ENCODE data around the gene ZNF841. TPM values are rescaled to one million over a fixed set of nuclear protein-coding genes. Genes with fewer than 3 reads are reported as not detected.

Gene ZNF841
- total and polyA plus RNA-seq, 12 donors = 9.2 to 34.1 (median 20.4) TPM

DNA sequence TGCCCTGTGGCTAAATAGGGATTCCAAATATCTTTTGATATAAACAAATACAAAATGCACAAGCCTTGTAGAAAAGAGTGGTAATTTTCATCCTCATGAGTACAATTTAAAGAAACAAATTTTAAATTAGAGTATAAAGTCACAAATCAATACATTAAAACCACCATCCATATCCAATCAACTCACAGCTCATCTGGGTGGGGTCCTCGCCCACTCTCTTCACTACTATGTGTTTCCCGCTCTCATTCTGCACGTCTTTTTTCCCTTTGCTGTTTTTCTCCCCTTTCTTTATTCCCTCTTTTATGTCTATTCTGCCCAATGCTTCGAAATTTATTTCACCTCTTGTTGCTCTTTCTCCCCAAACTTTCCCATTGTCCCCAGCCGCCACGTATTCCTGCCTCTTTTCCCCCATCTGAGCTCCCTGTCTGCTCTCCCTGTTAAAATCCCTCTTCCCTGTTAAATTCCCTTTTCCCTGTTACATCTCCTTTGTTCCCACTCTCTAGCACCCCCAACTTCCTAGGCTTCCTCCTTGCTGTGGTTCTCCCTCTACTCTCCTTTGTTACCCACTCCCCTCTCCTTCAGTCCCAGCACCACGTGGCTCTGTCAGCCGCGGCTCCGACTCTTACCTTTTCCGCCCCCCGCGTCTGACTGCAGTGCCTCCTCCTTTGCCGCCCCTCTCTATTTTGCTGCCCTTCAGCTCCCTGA, 42.9 kb upstream of the ZNF841 start:
- WGBS, 4 donors = 7 to 10% (median 10%) methylated on average over 14 of the region's 14 CpGs
- H3K27ac ChIP-seq = peak overlapping the region; percentile 61 to 99 (median 97)
- peak overlapping the region in 3 of 4 donors; percentile 78 to 96 (median 84) for H3K4me3 ChIP-seq
- no peak for TF ChIP-seq POLR2A (IDR thresholded peaks at IDR 0.05)
- TF ChIP-seq, protein P1, sequence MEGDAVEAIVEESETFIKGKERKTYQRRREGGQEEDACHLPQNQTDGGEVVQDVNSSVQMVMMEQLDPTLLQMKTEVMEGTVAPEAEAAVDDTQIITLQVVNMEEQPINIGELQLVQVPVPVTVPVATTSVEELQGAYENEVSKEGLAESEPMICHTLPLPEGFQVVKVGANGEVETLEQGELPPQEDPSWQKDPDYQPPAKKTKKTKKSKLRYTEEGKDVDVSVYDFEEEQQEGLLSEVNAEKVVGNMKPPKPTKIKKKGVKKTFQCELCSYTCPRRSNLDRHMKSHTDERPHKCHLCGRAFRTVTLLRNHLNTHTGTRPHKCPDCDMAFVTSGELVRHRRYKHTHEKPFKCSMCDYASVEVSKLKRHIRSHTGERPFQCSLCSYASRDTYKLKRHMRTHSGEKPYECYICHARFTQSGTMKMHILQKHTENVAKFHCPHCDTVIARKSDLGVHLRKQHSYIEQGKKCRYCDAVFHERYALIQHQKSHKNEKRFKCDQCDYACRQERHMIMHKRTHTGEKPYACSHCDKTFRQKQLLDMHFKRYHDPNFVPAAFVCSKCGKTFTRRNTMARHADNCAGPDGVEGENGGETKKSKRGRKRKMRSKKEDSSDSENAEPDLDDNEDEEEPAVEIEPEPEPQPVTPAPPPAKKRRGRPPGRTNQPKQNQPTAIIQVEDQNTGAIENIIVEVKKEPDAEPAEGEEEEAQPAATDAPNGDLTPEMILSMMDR (IDR thresholded peaks at IDR 0.05) = no peak
- H3K27me3 ChIP-seq = no peaks in the 10 kb centered on the region
- peaks cover 0 to 21% of the 10 kb centered on the region in 2 donors for H3K4me1 ChIP-seq (replicated peaks in 1 of 2)
- intact Hi-C loops (cut with DNase I) = loop anchor here (2.0 to 5.0 kb wide), 3 partner anchors 49 to 100 kb away; no protein-coding TSS in a partner anchor
- no peaks in the 10 kb centered on the region for H3K9me3 ChIP-seq (replicated peaks in 1 of 3)
- peak in 6 of 7 donors; percentile 27 to 55 (median 30) for DNase-seq
- H3K36me3 ChIP-seq (replicated peaks in 1 of 2) = no peaks in the 10 kb centered on the region

DNA sequence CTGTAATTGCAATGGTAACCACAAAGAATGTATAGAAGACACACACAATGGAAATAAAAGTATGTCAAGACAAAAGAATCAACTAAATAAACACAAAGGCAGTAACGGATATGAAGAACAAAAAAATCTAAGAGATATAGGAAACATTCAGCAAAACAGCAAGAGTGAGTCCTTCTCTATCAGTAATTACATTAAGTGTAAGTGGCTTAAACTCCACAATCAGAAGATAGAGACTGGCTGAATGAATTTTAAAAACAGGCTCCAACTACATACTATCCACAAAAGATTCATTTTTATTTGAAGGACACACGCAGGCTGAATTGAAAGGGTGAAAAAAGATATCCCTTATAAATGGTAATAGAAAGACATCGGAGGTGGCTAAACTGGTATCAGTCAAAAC, 24.7 kb upstream of the ZNF841 start:
- H3K27ac ChIP-seq = no peak overlapping the region
- H3K4me3 ChIP-seq = no peak overlapping the region
- H3K27me3 ChIP-seq = no peaks in the 10 kb centered on the region
- TF ChIP-seq, protein P1 (IDR thresholded peaks at IDR 0.05) = no peak
- no peak for TF ChIP-seq POLR2A (IDR thresholded peaks at IDR 0.05)
- H3K9me3 ChIP-seq (replicated peaks in 1 of 3) = peaks cover 11 to 69% (median 14%) of the 10 kb centered on the region in 3 donors
- DNase-seq = no peak
- intact Hi-C loops (cut with DNase I) = no loop called here
- peaks cover 0 to 46% of the 10 kb centered on the region in 2 donors for H3K36me3 ChIP-seq (replicated peaks in 1 of 2)
- no peaks in the 10 kb centered on the region for H3K4me1 ChIP-seq (replicated peaks in 1 of 2)
- WGBS, 4 donors = 94 to 99% (median 98%) methylated on average over 3 of the region's 3 CpGs

DNA sequence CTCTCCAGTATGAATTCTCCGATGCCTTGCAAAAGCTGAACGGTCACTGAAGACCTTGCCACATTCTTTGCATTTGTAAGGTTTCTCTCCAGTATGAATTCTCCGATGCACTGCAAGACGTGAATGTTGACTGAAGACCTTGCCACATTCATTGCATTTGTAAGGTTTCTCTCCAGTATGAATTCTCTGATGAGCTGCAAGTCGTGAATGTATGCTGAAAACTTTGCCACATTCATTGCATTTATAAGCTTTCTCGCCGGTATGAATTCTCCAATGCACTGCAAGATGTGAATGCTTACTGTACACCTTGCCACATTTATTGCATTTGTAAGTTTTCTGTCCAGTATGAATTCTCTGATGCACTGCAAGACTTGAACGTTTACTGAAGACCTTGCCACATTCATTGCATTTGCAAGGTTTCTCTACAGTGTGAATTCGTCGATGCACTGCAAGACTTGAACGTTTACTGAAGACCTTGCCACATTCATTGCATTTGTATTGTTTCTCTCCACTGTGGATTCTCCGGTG, 20.0 kb upstream of the ZNF841 start:
- intact Hi-C loops (cut with DNase I) = no loop called here
- H3K36me3 ChIP-seq (replicated peaks in 1 of 2) = peaks cover 0 to 13% of the 10 kb centered on the region in 2 donors

DNA sequence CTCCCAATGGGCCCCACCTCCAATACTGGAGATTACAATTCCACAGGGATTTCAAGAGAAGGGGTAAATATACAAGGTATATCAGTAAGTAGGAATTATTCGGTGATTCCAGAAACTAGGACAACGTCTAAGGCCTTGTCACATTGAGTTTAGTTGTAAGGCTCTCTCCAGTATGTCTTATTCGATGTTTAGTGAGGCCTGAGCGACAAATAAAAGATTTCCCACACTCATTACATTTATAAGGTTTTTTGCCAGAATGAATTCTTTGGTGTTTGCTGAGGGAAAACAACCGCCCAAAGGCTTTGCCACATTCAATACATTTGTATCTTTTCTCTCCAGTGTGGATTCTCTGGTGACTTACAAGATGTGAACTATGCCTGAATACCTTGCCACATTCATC, 19.1 kb upstream of the ZNF841 start:
- 94 to 96% (median 96%) methylated on average over 5 of the region's 5 CpGs for WGBS, 4 donors
- Histone ChIP-seq H3K27ac (no peak overlapping the region), H3K9me3 (replicated peaks in 1 of 3) (peaks cover 11 to 95% (median 26%) of the 10 kb centered on the region in 3 donors), H3K4me1 (replicated peaks in 1 of 2) (no peaks in the 10 kb centered on the region), H3K4me3 (peak overlapping the region in 1 of 4 donors; percentile 32), H3K36me3 (replicated peaks in 1 of 2) (peaks cover 0 to 13% of the 10 kb centered on the region in 2 donors), H3K27me3 (no peaks in the 10 kb centered on the region)
- intact Hi-C loops (cut with DNase I) = no loop called here
- TF ChIP-seq, protein P1 (IDR thresholded peaks at IDR 0.05) = no peak
- no peak for TF ChIP-seq POLR2A (IDR thresholded peaks at IDR 0.05)
- no peak for DNase-seq

More for the DNA sequence above, 20.0 kb upstream of the ZNF841 start:
- no peak overlapping the region for H3K27ac ChIP-seq
- H3K9me3 ChIP-seq (replicated peaks in 1 of 3) = peaks cover 11 to 95% (median 26%) of the 10 kb centered on the region in 3 donors
- no peak for DNase-seq
- TF ChIP-seq POLR2A (IDR thresholded peaks at IDR 0.05) = no peak
- TF ChIP-seq, protein P1 (IDR thresholded peaks at IDR 0.05) = no peak
- peak overlapping the region in 1 of 4 donors; percentile 32 for H3K4me3 ChIP-seq
- 94 to 99% (median 98%) methylated on average over 12 of the region's 12 CpGs for WGBS, 4 donors
- no peaks in the 10 kb centered on the region for H3K4me1 ChIP-seq (replicated peaks in 1 of 2)
- no peaks in the 10 kb centered on the region for H3K27me3 ChIP-seq

Measured in adrenal gland (tissue), 12 donors.